NCI-H345 treated with DMSO at 0.1 percent for 48 hours (cell line): ENCODE results near the gene NECTIN4.
"Not testable (repeated sequence)": the region's sequence is repeated elsewhere in the genome, so short reads cannot be mapped to it uniquely, and the experiment has no call there.

ENCODE experiments used
- DNase-seq: peaks from one replicate; lab custom pipeline; 2025; ENCODE audit not compliant: unreplicated experiment; lab: John Stamatoyannopoulos, UW

The NECTIN4 gene

GRCh38 chr1:161031874-161032273 lies 57.5 kb downstream of the NECTIN4 start:
- no peak for DNase-seq

- not testable (repeated sequence) for DNase-seq
These were observed 59.9 kb downstream of the NECTIN4 start for GRCh38 chr1:161029466-161029865.

- not testable (repeated sequence) for DNase-seq
These were observed 62.4 kb downstream of the NECTIN4 start for GRCh38 chr1:161026954-161027353.

DNA sequence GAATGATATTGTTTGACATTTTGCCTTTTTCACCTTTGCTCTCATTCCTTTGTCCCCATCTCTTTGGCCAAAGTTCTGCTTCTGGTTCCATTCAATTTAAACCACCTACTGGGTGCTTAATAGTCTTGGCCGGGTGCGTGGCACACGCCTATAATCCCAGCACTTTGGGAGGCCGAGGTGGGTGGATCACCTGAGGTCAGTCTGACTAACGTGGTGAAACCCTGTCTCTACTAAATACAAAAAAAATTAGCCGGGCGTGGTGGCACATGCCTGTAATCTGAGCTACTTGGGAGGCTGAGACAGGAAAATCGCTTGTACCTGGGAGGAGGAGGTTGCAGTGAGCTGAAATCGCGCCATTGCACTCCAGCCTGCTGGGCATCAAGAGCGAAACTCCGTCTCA lies 66.9 kb downstream of the NECTIN4 start:
- not testable (repeated sequence) for DNase-seq

GRCh38 chr1:161021970-161022353 lies 67.4 kb downstream of the NECTIN4 start:
- no peak for DNase-seq

GRCh38 chr1:161021165-161021969 lies 68.0 kb downstream of the NECTIN4 start:
- peak; percentile 98 for DNase-seq
